ENCODE measurements around the gene RGPD3. TPM values are rescaled to one million over a fixed set of nuclear protein-coding genes. Genes with fewer than 3 reads are reported as not detected.
"Not testable (repeated sequence)": the region's sequence is repeated elsewhere in the genome, so short reads cannot be mapped to it uniquely, and the experiment has no call there.

RGPD3 gene
- total and polyA plus RNA-seq, 4 donors = 0.07 to 0.85 (median 0.36) TPM

DNA sequence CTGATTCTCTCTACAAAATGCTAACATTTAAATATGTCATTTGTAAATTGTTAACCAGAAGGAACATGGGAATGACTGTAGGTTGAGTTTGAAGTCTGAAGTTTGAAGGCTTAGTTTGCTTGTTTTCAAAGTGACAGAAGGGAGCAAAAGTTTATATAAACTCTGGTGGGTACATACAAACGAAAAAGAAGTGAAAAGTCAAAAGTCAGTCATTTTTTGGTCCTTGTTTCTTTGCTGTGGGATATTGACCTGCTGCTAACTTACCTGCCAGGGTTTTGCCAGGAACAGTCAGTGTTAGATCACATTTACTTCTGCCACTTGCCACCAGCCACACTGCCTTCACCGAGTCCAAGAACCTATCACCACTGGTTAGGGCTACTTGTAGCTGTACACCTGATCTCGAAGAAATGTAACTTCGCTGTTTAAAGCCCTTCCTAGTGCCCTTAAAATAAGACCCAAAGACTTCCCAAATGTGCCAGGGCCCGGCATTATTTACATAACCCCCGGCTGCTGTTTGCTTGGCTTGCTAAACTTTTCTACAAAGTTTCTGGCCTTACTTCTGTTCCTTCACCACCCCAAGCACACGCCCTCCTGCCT is 79.3 kb downstream of the RGPD3 start:
- peak overlapping the region; percentile 61 to 76 for H3K27ac ChIP-seq (ENCODE audit: low read depth in 1 of 2, low read length in 2 of 2)
- not testable (repeated sequence) for H3K36me3 ChIP-seq (ENCODE audit: control insufficient read depth in 4 of 4, insufficient read depth in 3 of 4, low read depth in 1 of 4, low read length in 3 of 4); H3K9me3 ChIP-seq (ENCODE audit: control insufficient read depth in 4 of 4, low read length in 3 of 4); DNase-seq (ENCODE audit: low spot score); H3K4me3 ChIP-seq (ENCODE audit: low read depth in 1 of 3, low read length in 3 of 3); H3K9ac ChIP-seq (ENCODE audit: low read depth in 1 of 2, low read length in 2 of 2); H3K4me1 ChIP-seq (ENCODE audit: control insufficient read depth in 4 of 4, insufficient read depth in 4 of 4, low read length in 3 of 4); H3K27me3 ChIP-seq (ENCODE audit: control insufficient read depth in 4 of 4, insufficient read depth in 4 of 4, low read length in 3 of 4)
- TF ChIP-seq FOXA1 (IDR thresholded peaks at IDR 0.05) (peak; percentile 12), SP1 (IDR thresholded peaks at IDR 0.05) (peak; percentile 75), HNF4A (conservative IDR thresholded peaks at IDR 0.05) (peak; percentile 77 to 80), RXRA (IDR thresholded peaks at IDR 0.05) (peak; percentile 75 to 82), YY1 (IDR thresholded peaks at IDR 0.05) (peak; percentile 62), RAD21 (IDR thresholded peaks at IDR 0.05) (peak in 1 of 2 donors; percentile 17), FOXA2 (IDR thresholded peaks at IDR 0.05) (peak; percentile 19)
- TF ChIP-seq, protein P1, sequence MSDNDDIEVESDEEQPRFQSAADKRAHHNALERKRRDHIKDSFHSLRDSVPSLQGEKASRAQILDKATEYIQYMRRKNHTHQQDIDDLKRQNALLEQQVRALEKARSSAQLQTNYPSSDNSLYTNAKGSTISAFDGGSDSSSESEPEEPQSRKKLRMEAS (IDR thresholded peaks at IDR 0.05) = peak; percentile 32
- TF ChIP-seq, protein P2, sequence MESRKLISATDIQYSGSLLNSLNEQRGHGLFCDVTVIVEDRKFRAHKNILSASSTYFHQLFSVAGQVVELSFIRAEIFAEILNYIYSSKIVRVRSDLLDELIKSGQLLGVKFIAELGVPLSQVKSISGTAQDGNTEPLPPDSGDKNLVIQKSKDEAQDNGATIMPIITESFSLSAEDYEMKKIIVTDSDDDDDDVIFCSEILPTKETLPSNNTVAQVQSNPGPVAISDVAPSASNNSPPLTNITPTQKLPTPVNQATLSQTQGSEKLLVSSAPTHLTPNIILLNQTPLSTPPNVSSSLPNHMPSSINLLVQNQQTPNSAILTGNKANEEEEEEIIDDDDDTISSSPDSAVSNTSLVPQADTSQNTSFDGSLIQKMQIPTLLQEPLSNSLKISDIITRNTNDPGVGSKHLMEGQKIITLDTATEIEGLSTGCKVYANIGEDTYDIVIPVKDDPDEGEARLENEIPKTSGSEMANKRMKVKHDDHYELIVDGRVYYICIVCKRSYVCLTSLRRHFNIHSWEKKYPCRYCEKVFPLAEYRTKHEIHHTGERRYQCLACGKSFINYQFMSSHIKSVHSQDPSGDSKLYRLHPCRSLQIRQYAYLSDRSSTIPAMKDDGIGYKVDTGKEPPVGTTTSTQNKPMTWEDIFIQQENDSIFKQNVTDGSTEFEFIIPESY (IDR thresholded peaks at IDR 0.05) = peak; percentile 19
- WGBS = 30% methylated on average over 7 of the region's 7 CpGs

DNA sequence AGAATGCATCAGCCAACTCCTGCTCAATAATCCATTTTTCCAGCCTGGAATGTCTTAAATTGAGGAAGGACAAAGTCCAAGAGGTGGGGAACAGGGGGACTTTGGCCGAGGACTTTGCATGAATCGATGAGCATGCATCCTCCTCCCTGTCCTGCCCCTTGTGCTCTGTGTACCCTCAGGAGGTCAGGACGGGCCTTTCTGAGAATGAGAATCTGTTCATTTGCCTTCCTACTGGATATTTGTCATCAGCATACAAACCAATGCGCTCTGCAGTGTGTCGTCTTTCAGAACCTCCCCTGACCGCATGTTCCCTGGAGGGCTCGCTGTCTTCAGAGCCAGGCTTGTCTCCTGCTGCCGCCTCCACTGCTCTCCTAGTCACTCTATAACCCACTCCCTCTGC is 83.7 kb downstream of the RGPD3 start:
- H3K27ac ChIP-seq (ENCODE audit: low read depth in 1 of 2, low read length in 2 of 2) = peak overlapping the region; percentile 87 to 90
- peak; percentile 41 for DNase-seq (ENCODE audit: low spot score)
- not testable (repeated sequence) for H3K27me3 ChIP-seq (ENCODE audit: control insufficient read depth in 4 of 4, insufficient read depth in 4 of 4, low read length in 3 of 4); H3K36me3 ChIP-seq (ENCODE audit: control insufficient read depth in 4 of 4, insufficient read depth in 3 of 4, low read depth in 1 of 4, low read length in 3 of 4); H3K9me3 ChIP-seq (ENCODE audit: control insufficient read depth in 4 of 4, low read length in 3 of 4)
- peak overlapping the region; percentile 25 to 67 (median 41) for H3K4me3 ChIP-seq (ENCODE audit: low read depth in 1 of 3, low read length in 3 of 3)
- H3K4me1 ChIP-seq (ENCODE audit: control insufficient read depth in 4 of 4, insufficient read depth in 4 of 4, low read length in 3 of 4) = peaks cover 0 to 10% (median 4%) of the 10 kb centered on the region in 4 donors
- TF ChIP-seq YY1 (IDR thresholded peaks at IDR 0.05) = peak; percentile 66
- TF ChIP-seq, protein P3, sequence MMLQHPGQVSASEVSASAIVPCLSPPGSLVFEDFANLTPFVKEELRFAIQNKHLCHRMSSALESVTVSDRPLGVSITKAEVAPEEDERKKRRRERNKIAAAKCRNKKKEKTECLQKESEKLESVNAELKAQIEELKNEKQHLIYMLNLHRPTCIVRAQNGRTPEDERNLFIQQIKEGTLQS (IDR thresholded peaks at IDR 0.05) = peak; percentile 38
- peak; percentile 93 to 97 for TF ChIP-seq HNF4A (conservative IDR thresholded peaks at IDR 0.05)
- TF ChIP-seq, protein P1 (IDR thresholded peaks at IDR 0.05) = peak; percentile 85
- TF ChIP-seq NR2F2 (IDR thresholded peaks at IDR 0.05) = peak; percentile 48
- peak in 1 of 2 donors; percentile 17 for TF ChIP-seq RAD21 (IDR thresholded peaks at IDR 0.05)
- TF ChIP-seq, protein P4, sequence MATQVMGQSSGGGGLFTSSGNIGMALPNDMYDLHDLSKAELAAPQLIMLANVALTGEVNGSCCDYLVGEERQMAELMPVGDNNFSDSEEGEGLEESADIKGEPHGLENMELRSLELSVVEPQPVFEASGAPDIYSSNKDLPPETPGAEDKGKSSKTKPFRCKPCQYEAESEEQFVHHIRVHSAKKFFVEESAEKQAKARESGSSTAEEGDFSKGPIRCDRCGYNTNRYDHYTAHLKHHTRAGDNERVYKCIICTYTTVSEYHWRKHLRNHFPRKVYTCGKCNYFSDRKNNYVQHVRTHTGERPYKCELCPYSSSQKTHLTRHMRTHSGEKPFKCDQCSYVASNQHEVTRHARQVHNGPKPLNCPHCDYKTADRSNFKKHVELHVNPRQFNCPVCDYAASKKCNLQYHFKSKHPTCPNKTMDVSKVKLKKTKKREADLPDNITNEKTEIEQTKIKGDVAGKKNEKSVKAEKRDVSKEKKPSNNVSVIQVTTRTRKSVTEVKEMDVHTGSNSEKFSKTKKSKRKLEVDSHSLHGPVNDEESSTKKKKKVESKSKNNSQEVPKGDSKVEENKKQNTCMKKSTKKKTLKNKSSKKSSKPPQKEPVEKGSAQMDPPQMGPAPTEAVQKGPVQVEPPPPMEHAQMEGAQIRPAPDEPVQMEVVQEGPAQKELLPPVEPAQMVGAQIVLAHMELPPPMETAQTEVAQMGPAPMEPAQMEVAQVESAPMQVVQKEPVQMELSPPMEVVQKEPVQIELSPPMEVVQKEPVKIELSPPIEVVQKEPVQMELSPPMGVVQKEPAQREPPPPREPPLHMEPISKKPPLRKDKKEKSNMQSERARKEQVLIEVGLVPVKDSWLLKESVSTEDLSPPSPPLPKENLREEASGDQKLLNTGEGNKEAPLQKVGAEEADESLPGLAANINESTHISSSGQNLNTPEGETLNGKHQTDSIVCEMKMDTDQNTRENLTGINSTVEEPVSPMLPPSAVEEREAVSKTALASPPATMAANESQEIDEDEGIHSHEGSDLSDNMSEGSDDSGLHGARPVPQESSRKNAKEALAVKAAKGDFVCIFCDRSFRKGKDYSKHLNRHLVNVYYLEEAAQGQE (IDR thresholded peaks at IDR 0.05) = peak; percentile 59
- TF ChIP-seq EGR1 (IDR thresholded peaks at IDR 0.05; ENCODE audit: low read depth in 2 of 2) = peak in 1 of 2 donors; percentile 64
- peak; percentile 99 for TF ChIP-seq HNF4G (IDR thresholded peaks at IDR 0.05)
- peak; percentile 85 for TF ChIP-seq TAF1 (conservative IDR thresholded peaks at IDR 0.05)
- peak; percentile 94 for TF ChIP-seq SP1 (IDR thresholded peaks at IDR 0.05)
- peak; percentile 49 for TF ChIP-seq FOXA2 (IDR thresholded peaks at IDR 0.05)
- peak; percentile 92 to 96 for TF ChIP-seq RXRA (IDR thresholded peaks at IDR 0.05)
- peak; percentile 78 to 87 for TF ChIP-seq JUND (IDR thresholded peaks at IDR 0.05)
- TF ChIP-seq, protein P2 (IDR thresholded peaks at IDR 0.05) = peak; percentile 62
- H3K9ac ChIP-seq (ENCODE audit: low read depth in 1 of 2, low read length in 2 of 2) = peak overlapping the region in 1 of 2 donors; percentile 84
- WGBS = 36% methylated on average over 8 of the region's 8 CpGs

Measured in liver (tissue), 9 donors.